HG02798 (cell line): ENCODE data around the gene ADAT2.
"Not testable (repeated sequence)": the region's sequence is repeated elsewhere in the genome, so short reads cannot be mapped to it uniquely, and the experiment has no call there.

Experiments used
- ATAC-seq: cut with Tn5 transposase; IDR thresholded peaks from one replicate; pipeline ENCODE4 v1.9.1; 2021; ENCODE audit warnings: mild to moderate bottlenecking; ENCODE audit not compliant: unreplicated experiment, poor library complexity

ADAT2 gene

GRCh38 chr6:143450453-143451371, at the start of gene ADAT2, which contains the start of gene PEX3:
Gene ADAT2, minus strand, starts transcription at chr6:143450695. Its CDS starts 37 bp downstream, at chr6:143450658.
Gene PEX3, plus strand, starts transcription at chr6:143450805. Its CDS starts 238 bp downstream, at chr6:143451043.
- peak; percentile 98 for ATAC-seq

DNA sequence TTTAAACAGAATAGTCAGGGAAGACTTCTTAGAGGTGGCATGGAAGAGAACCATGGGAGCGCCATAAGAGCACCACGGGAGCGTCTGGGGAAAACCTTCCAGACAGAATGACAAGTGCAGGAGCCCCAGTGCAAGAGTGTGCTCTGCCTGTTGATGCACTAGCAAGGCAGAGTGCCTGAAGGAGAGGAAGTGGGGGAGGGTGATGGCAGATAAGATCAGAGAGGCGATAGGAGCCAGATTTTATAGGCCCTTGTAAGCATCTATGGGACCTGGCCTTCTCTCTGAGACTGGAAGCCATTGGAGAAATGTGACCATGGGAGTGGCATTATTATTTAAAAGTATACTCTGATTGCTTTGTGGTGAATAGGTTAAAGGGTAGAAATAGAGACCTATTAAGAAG, 47.9 kb upstream of the ADAT2 start:
- ATAC-seq, result no peak

GRCh38 chr6:143496974-143497373, 46.5 kb upstream of the ADAT2 start:
- no peak for ATAC-seq

DNA sequence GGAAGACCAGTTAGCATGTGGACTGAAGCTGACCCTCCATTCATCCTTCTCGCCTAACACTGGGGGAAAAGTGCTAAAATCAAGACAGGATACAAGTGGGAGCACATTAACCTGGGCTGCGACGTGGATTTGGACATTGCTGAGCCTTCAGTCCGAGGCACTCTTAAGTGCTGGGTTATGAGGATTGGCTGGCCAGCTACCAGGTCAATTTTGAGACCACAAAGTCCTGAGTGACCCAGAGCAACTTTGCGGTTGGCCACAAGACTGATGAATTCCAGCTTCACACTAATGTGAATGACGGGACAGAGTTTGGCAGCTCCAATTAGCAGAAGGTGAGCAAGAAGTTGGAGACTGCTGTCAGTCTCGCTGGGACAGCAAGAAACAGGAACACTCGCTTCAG, 40.3 kb upstream of the ADAT2 start:
- ATAC-seq, result no peak

- no peak for ATAC-seq
Observed at GRCh38 chr6:143490244-143490643, 39.7 kb upstream of the ADAT2 start.

DNA sequence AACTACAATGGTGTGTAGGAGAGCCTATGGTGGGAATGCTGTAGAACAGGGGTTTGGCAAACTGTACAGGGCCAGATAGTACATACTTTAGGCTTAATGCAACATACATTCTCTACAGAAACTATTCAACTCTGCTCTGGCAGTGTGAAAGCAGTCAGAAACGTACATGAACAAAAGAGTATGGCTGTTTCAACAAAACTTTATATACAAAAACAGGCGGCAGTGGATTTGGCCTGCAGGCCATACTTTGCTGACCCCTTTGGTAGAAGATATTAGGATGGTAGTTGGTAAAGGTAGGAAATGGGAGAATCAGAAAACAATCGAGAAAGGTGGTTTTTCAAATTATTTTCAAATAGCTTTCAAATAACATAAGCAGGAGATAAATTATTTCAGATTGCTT, 36.3 kb upstream of the ADAT2 start:
- ATAC-seq, result no peak

- ATAC-seq, result no peak
Observed at GRCh38 chr6:143485967-143486366, 35.5 kb upstream of the ADAT2 start.

DNA sequence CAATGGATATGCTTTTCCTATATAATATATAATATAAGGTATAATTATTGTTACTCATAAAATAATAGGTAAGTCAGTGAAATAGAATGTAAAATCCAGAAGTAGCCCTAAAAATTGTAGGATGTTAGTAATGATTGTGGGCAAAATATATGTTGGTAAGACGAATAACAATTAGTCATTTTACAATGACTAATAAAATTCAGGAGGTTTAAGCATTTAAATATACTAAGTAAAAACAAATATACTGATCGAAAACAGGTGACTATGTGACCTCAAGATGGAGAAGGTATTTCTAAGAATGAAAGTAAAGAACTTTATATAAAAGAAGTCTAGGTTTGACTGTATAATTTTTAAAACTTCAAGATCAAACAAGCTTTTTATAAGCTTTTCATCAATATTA, 32.1 kb upstream of the ADAT2 start:
- ATAC-seq, result no peak

DNA sequence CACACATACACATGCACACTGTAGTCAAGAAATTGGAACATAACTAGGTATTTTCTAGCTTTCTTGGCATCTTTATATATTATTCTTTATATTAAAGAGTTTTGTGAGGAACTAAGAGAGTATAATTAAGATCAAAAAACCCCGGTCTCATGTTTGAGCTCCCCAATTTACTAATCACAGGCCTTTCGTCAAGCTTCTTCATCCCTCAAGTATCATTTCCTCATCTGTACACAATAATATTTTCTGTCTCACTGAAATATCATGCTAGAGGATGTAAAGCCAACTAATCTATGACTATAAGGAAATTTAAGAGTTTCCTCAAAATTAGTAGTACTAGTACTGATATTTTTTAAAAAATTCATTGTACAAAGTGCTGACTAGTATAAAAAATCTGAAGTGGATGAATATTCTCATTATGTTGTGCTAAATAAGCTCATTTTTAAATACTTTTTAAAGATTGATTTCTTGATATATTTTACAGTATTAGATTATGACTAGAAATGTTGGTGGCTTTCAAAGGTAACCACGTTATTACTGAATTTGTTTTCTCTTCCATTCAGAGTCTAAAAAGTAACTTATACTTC, 28.1 kb upstream of the ADAT2 start:
- ATAC-seq, result no peak

- ATAC-seq, result no peak
Observed at GRCh38 chr6:143476545-143476944, 26.1 kb upstream of the ADAT2 start.

DNA sequence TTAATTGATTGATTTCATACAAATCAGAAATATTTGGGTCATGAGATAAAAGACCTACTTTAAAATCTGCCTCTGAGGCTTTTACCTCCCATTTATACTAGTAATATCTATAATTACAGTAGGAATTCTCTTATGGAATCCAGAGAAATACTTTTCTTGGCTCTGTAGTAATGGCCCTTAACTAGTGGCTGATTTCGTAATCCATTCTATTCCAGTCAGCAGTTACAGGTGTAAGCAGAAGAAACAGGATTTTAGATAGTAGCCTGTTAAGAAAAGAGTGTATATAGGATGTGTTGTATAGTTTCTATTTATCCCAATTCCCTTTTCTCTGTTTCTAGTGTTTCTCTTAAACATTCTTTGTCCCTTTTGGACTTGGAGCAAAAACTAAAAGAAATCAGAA, 21.3 kb upstream of the ADAT2 start:
- no peak for ATAC-seq

DNA sequence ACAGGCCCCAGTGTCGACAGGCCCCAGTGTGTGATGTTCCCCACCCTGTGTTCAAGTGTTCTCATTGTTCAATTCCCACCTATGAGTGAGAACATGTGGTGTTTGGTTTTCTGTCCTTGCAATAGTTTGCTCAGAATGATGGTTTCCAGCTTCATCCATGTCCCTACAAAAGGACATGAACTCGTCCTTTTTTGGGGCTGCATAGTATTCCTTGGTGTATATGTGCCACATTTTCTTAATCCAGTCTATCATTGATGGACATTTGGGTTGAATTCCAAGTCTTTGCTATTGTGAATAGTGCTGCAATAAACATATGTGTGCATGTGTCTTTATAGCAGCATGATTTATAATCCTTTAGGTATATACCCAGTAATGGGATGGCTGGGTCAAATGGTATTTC, 18.3 kb upstream of the ADAT2 start:
- not testable (repeated sequence) for ATAC-seq

DNA sequence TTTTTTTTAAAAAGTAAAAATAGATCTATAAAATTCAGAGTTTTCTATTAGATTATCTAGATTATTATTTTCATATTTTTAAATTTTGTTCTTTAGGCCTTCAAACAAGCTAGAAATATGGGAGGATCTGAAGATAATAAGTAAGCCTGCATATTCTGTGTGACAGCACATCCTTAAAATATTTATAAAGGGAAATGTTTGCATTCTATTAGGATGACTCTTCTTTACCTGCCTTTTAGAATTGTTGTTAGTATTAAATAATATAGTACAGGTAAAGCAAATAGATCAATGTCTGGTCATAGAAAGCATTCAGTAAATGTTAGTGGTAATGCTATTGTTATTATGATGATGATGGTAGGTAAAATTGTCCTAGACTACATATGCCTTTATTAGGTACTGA, 17.5 kb upstream of the ADAT2 start:
- ATAC-seq, result no peak

DNA sequence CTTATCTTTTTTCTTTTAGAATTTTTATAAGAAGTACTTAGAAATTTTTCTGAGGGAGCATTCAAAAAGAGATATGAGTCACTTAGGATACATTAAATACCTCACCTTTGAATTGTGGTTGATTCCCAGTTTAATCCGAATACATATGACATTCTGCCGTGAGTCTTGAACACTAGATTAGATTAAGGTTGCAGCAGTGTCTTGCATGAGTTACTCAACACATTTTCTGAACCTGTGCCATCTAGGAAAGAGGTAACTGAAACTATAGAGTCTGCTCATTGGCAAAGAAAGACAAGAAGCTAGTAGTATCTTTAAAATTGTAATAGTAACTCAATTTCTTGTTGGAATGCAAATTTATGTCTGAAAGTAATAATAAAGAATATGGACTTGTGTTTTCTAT, 15.1 kb upstream of the ADAT2 start:
- ATAC-seq, result no peak

GRCh38 chr6:143457563-143458359, 7.3 kb upstream of the ADAT2 start:
- ATAC-seq, result no peak

- ATAC-seq, result no peak
Observed at GRCh38 chr6:143451531-143451930, 1.0 kb upstream of the ADAT2 start.

- ATAC-seq, result peak; percentile 11
Observed at GRCh38 chr6:143449714-143450452, 612 bp downstream of the ADAT2 start.

- no peak for ATAC-seq
Observed at GRCh38 chr6:143449082-143449713, 1.3 kb downstream of the ADAT2 start.

DNA sequence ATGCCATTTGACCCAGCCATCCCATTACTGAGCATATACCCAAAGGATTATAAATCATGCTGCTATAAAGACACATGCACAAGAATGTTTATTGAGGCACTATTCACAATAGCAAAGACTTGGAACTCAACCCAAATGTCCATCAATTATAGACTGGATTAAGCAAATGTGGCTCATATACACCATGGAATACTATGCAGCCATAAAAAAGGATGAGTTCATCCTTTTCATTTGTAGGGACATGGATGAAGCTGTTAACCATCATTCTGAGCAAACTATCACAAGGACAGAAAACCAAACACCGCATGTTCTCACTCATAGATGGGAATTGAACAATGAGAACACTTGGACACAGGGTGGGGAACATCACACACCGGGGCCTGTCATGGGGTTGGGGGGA, 2.6 kb downstream of the ADAT2 start:
- ATAC-seq, result not testable (repeated sequence)

DNA sequence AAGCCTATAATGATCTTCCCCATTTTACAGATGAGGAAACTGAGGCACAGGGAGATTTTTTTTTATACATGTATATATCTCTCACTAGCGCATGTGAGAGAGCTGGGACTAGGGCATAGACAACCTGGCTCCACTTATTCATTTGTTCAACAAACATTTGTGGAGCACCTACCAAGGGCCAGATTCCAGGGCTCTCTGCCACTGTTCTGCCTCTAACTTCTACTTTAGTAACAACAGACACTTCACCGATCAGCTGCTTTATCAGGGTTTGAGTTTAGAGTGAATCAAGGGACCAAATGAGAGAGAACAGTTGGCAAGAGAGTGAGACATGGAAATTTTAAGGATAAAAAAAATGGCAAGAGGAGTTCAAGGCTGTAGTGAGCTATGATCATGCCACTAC, 7.4 kb downstream of the ADAT2 start:
- ATAC-seq, result no peak
